Left lung (tissue), 10 donors: ENCODE data around the gene MRPS9. TPM values are rescaled to one million over a fixed set of nuclear protein-coding genes. Genes with fewer than 3 reads are reported as not detected.
A peak's percentile ranks its signal among the peaks of the same experiment; 100 is the strongest.

Experiments used
- ATAC-seq: fragments of 200-7000 bp; cut with Tn5 transposase; one replicate; pipeline ENCODE4 v1.9.1; 2020; ENCODE audit warnings: moderate library complexity
- DNase-seq, 4 donors: peaks; one replicate each; pipeline ENCODE4 v3.0.0-alpha.2; 2013 to 2020
- H3K27ac ChIP-seq, 2 donors: fragments of 200-600 bp; sonication (generic) in 1 of 2; one replicate each; pipeline versions ENCODE4 v1.5.0 to v1.8.0; 2020 to 2021
- H3K27me3 ChIP-seq, 2 donors: fragments of 200-600 bp; sonication (generic) in 1 of 2; one replicate each; pipeline versions ENCODE4 v1.5.0 to v1.8.0; 2020 to 2021
- H3K36me3 ChIP-seq, 2 donors: fragments of 200-600 bp; sonication (generic) in 1 of 2; one replicate each; pipeline versions ENCODE4 v1.5.0 to v1.8.0; 2020 to 2021
- H3K4me1 ChIP-seq, 2 donors: fragments of 200-600 bp; one replicate each; pipeline ENCODE4 v1.8.0; 2021
- H3K4me3 ChIP-seq, 2 donors: fragments of 200-600 bp; sonication (generic) in 1 of 2; one replicate each; pipeline versions ENCODE4 v1.5.0 to v1.8.0; 2020 to 2021; ENCODE audit warnings: mild to moderate bottlenecking in 1 of 2
- H3K9me3 ChIP-seq, 2 donors: fragments of 200-600 bp; sonication (generic) in 1 of 2; one replicate each; pipeline versions ENCODE4 v1.5.0 to v1.8.0; 2020 to 2021
- CTCF ChIP-seq, 2 donors: fragments of 200-600 bp; sonication (generic) in 1 of 2; IDR thresholded peaks; one replicate each; pipeline versions ENCODE4 v1.5.0 to v1.8.0; 2021; ENCODE audit warnings: antibody characterized with exemption in 2 of 2
- intact Hi-C, 2 donors: fragments of 100-400 bp; cut with DNase I; formaldehyde crosslinking; loops; one replicate each; pipeline versions ENCODE4 v1.11.2 to v1.14.2; 2022
- polyA plus RNA-seq, 6 donors: library from polyadenylated mRNA; unstranded; fragments of 120-200 nt; gene quantifications; one replicate each; pipeline ENCODE4 v1.2.1, GENCODE V29; 2013; ENCODE audit not compliant: insufficient read length in 6 of 6
- total RNA-seq, 2 donors: library from RNA; stranded (reverse); fragmentation: NEBNext Ultra II Directional; extraction: Animal tissue kit (Norgen Biotek cat#: 25700); gene quantifications; one replicate each; pipeline ENCODE4 v1.2.1, GENCODE V29; 2021
- donor health status: DM: no; HTN: yes; CAD: no.
- donor health status: DM: no; HTN: no; CAD: no.

The MRPS9 gene
- total and polyA plus RNA-seq, 8 donors = 14.3 to 45.0 (median 39.0) TPM

DNA sequence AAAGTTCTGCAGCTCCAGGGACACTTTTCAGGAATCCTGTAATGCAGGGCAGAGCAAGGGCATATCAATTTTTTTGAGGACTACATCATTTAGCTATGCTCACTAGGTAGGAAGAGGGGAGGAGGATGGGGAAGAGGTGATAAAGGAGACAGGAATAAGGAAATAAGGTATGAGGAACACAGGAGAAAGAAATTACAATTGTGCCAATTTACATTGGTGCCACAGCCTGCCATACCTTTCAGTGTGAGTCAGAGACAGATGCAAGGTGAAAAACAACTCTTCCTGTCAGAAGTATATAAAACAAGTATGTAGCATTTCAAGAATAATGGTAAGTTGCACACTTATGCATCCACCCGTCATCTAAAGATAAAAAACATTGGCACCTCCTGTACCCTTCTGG is 5.4 kb upstream of the MRPS9 start:
- no peak overlapping the region for H3K4me3 ChIP-seq
- H3K9me3 ChIP-seq = peaks cover 0 to 2% of the 10 kb centered on the region in 2 donors
- intact Hi-C loops = no loop called here

GRCh38 chr2:105034170-105034569 is 3.7 kb upstream of the MRPS9 start:
- no peaks in the 10 kb centered on the region for H3K27me3 ChIP-seq
- H3K36me3 ChIP-seq = no peaks in the 10 kb centered on the region
- no peak for TF ChIP-seq CTCF (IDR thresholded peaks at IDR 0.05)
- DNase-seq = no peak
- no peak for ATAC-seq
- intact Hi-C loops = no loop called here
- H3K4me1 ChIP-seq = peaks cover 0 to 15% of the 10 kb centered on the region in 2 donors
- no peak overlapping the region for H3K4me3 ChIP-seq
- H3K9me3 ChIP-seq = no peaks in the 10 kb centered on the region
- H3K27ac ChIP-seq = no peak overlapping the region

More for the DNA sequence above, 5.4 kb upstream of the MRPS9 start:
- no peaks in the 10 kb centered on the region for H3K36me3 ChIP-seq
- peaks cover 0 to 6% of the 10 kb centered on the region in 2 donors for H3K4me1 ChIP-seq
- no peak for TF ChIP-seq CTCF (IDR thresholded peaks at IDR 0.05)
- ATAC-seq (no peak), DNase-seq (no peak)
- no peaks in the 10 kb centered on the region for H3K27me3 ChIP-seq
- H3K27ac ChIP-seq = no peak overlapping the region

- no peaks in the 10 kb centered on the region for H3K27me3 ChIP-seq
- ATAC-seq = peak; percentile 6
- intact Hi-C loops = no loop called here
- H3K4me3 ChIP-seq = peak overlapping the region; percentile 72 to 77
- DNase-seq = peak in 1 of 4 donors; percentile 6
- no peak for TF ChIP-seq CTCF (IDR thresholded peaks at IDR 0.05)
- peaks cover 0 to 21% of the 10 kb centered on the region in 2 donors for H3K4me1 ChIP-seq
- peak overlapping the region; percentile 39 to 73 for H3K27ac ChIP-seq
- no peaks in the 10 kb centered on the region for H3K9me3 ChIP-seq
- no peaks in the 10 kb centered on the region for H3K36me3 ChIP-seq
Measured at GRCh38 chr2:105038383-105039061, 653 bp downstream of the MRPS9 start.

- no peaks in the 10 kb centered on the region for H3K9me3 ChIP-seq
- H3K4me3 ChIP-seq = no peak overlapping the region
- no peak for TF ChIP-seq CTCF (IDR thresholded peaks at IDR 0.05)
- H3K27me3 ChIP-seq = no peaks in the 10 kb centered on the region
- DNase-seq (no peak), ATAC-seq (no peak)
- intact Hi-C loops = no loop called here
- peaks cover 0 to 21% of the 10 kb centered on the region in 2 donors for H3K4me1 ChIP-seq
- no peaks in the 10 kb centered on the region for H3K36me3 ChIP-seq
- no peak overlapping the region for H3K27ac ChIP-seq
Measured at GRCh38 chr2:105039559-105039958, 1.7 kb downstream of the MRPS9 start.

- Histone ChIP-seq H3K4me1 (peaks cover 0 to 16% of the 10 kb centered on the region in 2 donors), H3K36me3 (no peaks in the 10 kb centered on the region), H3K9me3 (no peaks in the 10 kb centered on the region), H3K4me3 (no peak overlapping the region), H3K27ac (no peak overlapping the region), H3K27me3 (no peaks in the 10 kb centered on the region)
- DNase-seq (no peak), ATAC-seq (no peak)
- TF ChIP-seq CTCF (IDR thresholded peaks at IDR 0.05) = no peak
- intact Hi-C loops = no loop called here
Measured at GRCh38 chr2:105042189-105042588, 4.3 kb downstream of the MRPS9 start.
